HepG2 (cell line): ENCODE data around the gene KRT16.

Experiments used
- CAMTA2 ChIP-seq: sonication (generic); formaldehyde crosslinking; IDR thresholded peaks from 2 replicates; pipeline ENCODE4 v1.4.0; 2020; ENCODE audit warnings: mild to moderate bottlenecking, missing genetic modification reagents, borderline replicate concordance
- NFE2L1 ChIP-seq: sonication (generic); formaldehyde crosslinking; IDR thresholded peaks from 2 replicates; pipeline ENCODE4 v1.4.0; 2020; ENCODE audit warnings: missing genetic modification reagents, mild to moderate bottlenecking, borderline replicate concordance
- RNF2 ChIP-seq: fragments of 450-650 bp; conservative IDR thresholded peaks from 2 replicates; pipeline ENCODE4 v1.6.1; 2016; ENCODE audit warnings: low read depth
- SMC3 ChIP-seq: IDR thresholded peaks from 2 replicates; pipeline ENCODE4 v1.6.1; 2011; ENCODE audit warnings: low read length, improper control_type of control experiment
- SP1 ChIP-seq, 2 experiments: fragments of 450-650 bp in 1 of 2; sonication (generic) in 1 of 2; formaldehyde crosslinking in 1 of 2; IDR thresholded peaks; 2 replicates each; pipeline versions ENCODE4 v1.4.0 to v1.6.1; 2016 to 2020; ENCODE audit warnings: missing genetic modification reagents in 1 of 2
- TERF1 ChIP-seq: sonication (generic); formaldehyde crosslinking; IDR thresholded peaks from 2 replicates; pipeline ENCODE4 v1.8.0; 2022; ENCODE audit warnings: mild to moderate bottlenecking, missing genetic modification reagents, moderate library complexity
- ZFYVE20 ChIP-seq: sonication (generic); formaldehyde crosslinking; IDR thresholded peaks from 2 replicates; pipeline ENCODE4 v1.8.0; 2023; ENCODE audit warnings: low read depth, mild to moderate bottlenecking, moderate library complexity, missing genetic modification reagents, borderline replicate concordance
- ZNF747 ChIP-seq: sonication (generic); formaldehyde crosslinking; IDR thresholded peaks from 2 replicates; pipeline ENCODE4 v1.8.1; 2023; ENCODE audit warnings: missing genetic modification reagents, mild to moderate bottlenecking, borderline replicate concordance

GRCh38 chr17:41580687-41581365 is 31.7 kb downstream of the KRT16 start:
- TF ChIP-seq SP1 (IDR thresholded peaks at IDR 0.05) (no peak), SP1 (CRISPR knock-in tag; IDR thresholded peaks at IDR 0.05) (no peak), CAMTA2 (CRISPR knock-in tag) (no peak), SMC3 (no peak), NFE2L1 (CRISPR knock-in tag) (no peak), RNF2 (no peak), ZFYVE20 (CRISPR knock-in tag) (no peak), TERF1 (CRISPR knock-in tag) (no peak), ZNF747 (CRISPR knock-in tag) (no peak)
